Hypothalamus (tissue), 51 donors: ENCODE data around the gene PACS1.
"Not testable (repeated sequence)": the region's sequence is repeated elsewhere in the genome, so short reads cannot be mapped to it uniquely, and the experiment has no call there.

Source experiments
- DNase-seq, 51 donors: peaks; one replicate each; lab custom pipeline; 2025; lab: John Stamatoyannopoulos, UW

The PACS1 gene

GRCh38 chr11:66069715-66070603, at the start of gene PACS1:
PACS1 (plus strand) TSS chr11:66070272; CDS start chr11:66070487, 215 bp downstream.
- peak in 44 of 51 donors; percentile 30 to 84 (median 66) for DNase-seq

- peak in 1 of 51 donors; percentile 3 for DNase-seq
Measured at GRCh38 chr11:66020618-66021357, 49.3 kb upstream of the PACS1 start.

- DNase-seq = peak in 39 of 51 donors; percentile 5 to 76 (median 31)
Measured at GRCh38 chr11:66022401-66023185, 47.5 kb upstream of the PACS1 start.

GRCh38 chr11:66023186-66023440, 47.0 kb upstream of the PACS1 start:
- not testable (repeated sequence) for DNase-seq

- no peak for DNase-seq
Measured at GRCh38 chr11:66026017-66026529, 44.0 kb upstream of the PACS1 start, which contains the start of gene CATSPER1. CATSPER1 (minus strand) TSS chr11:66026479; CDS start chr11:66026379, 100 bp downstream.

GRCh38 chr11:66032957-66033735, 36.9 kb upstream of the PACS1 start:
- no peak for DNase-seq

- no peak for DNase-seq
Measured at GRCh38 chr11:66035653-66036333, 34.3 kb upstream of the PACS1 start.

- DNase-seq = no peak
Measured at GRCh38 chr11:66036334-66036710, 33.8 kb upstream of the PACS1 start.

GRCh38 chr11:66037327-66037726, 32.7 kb upstream of the PACS1 start:
- DNase-seq = no peak

GRCh38 chr11:66039765-66040164, 30.3 kb upstream of the PACS1 start:
- DNase-seq = no peak

GRCh38 chr11:66042227-66042995, 27.7 kb upstream of the PACS1 start:
- no peak for DNase-seq

GRCh38 chr11:66042996-66043906, 26.8 kb upstream of the PACS1 start:
- DNase-seq = no peak

GRCh38 chr11:66044757-66045156, 25.3 kb upstream of the PACS1 start:
- no peak for DNase-seq

GRCh38 chr11:66045177-66045639, 24.9 kb upstream of the PACS1 start:
- peak in 49 of 51 donors; percentile 14 to 83 (median 58) for DNase-seq

GRCh38 chr11:66046901-66047300, 23.2 kb upstream of the PACS1 start:
- DNase-seq = no peak

GRCh38 chr11:66047541-66048365, 22.3 kb upstream of the PACS1 start:
- DNase-seq = no peak
